Measurements from ENCODE around the gene PTTG1. TPM values are rescaled to one million over a fixed set of nuclear protein-coding genes. Genes with fewer than 3 reads are reported as not detected.
"Not testable (repeated sequence)": the region's sequence is repeated elsewhere in the genome, so short reads cannot be mapped to it uniquely, and the experiment has no call there.

The PTTG1 gene
- total RNA-seq, 3 donors from 2014 or later, result 12.5 to 17.7 (median 13.8) TPM

DNA sequence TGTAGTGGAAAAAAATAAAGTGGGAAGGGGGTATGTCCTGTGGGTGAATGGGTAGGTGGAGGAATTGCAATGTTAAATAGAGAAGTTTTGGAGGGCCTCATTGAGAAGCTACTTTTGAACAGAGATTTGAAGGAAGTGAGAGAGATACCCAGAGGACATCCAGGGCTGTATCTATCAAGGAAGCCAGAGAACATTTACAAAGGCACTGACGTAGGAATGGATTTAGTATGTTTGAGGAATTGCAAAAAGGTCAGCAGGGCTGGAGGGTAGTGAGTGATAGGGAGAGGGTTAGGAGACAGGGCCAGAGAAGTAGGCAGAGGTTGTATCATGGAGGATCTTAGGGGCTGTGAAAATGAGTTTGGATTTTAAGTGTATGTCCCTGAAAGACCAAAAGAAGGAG is 13.9 kb downstream of the PTTG1 start:
- Histone ChIP-seq H3K27me3 (no peaks in the 10 kb centered on the region), H3K36me3 (no peaks in the 10 kb centered on the region), H3K4me1 (no peaks in the 10 kb centered on the region), H3K4me3 (no peak overlapping the region), H3K27ac (no peak overlapping the region), H3K9me3 (no peaks in the 10 kb centered on the region)
- no peak for DNase-seq (ENCODE audit: low spot score in 2 of 2)
- intact Hi-C loops (cut with DNase I; ENCODE audit: low total_unique reads), result no loop called here
- TF ChIP-seq POLR2AphosphoS5 (IDR thresholded peaks at IDR 0.05) (no peak), POLR2A (IDR thresholded peaks at IDR 0.05) (no peak), CTCF (IDR thresholded peaks at IDR 0.05) (no peak)

DNA sequence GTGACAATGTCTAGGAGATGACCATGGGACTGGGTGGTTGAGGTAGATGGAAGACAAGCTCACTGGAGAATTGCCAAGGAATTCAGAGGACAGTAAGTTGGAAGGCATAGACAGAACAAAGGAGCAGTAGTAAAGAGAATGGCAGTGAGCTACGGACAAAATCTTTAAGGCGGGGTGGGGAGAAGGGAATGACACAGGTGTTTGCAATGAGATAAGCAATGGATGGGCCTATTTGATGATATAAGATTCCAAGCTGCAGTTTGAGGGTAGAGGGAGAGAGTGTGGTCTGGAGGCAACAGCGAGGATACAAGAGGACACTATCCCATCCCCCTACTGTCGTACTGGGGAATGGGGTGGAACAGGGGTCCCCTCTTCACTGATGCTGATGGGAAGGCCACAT is 14.4 kb downstream of the PTTG1 start:
- DNase-seq (ENCODE audit: low spot score in 2 of 2), result no peak
- H3K27me3 ChIP-seq, result no peaks in the 10 kb centered on the region
- no peak overlapping the region for H3K27ac ChIP-seq
- intact Hi-C loops (cut with DNase I; ENCODE audit: low total_unique reads), result no loop called here
- TF ChIP-seq CTCF (IDR thresholded peaks at IDR 0.05) (no peak), POLR2A (IDR thresholded peaks at IDR 0.05) (no peak), POLR2AphosphoS5 (IDR thresholded peaks at IDR 0.05) (no peak)
- H3K9me3 ChIP-seq, result no peaks in the 10 kb centered on the region
- no peaks in the 10 kb centered on the region for H3K36me3 ChIP-seq
- H3K4me3 ChIP-seq, result no peak overlapping the region
- no peaks in the 10 kb centered on the region for H3K4me1 ChIP-seq

DNA sequence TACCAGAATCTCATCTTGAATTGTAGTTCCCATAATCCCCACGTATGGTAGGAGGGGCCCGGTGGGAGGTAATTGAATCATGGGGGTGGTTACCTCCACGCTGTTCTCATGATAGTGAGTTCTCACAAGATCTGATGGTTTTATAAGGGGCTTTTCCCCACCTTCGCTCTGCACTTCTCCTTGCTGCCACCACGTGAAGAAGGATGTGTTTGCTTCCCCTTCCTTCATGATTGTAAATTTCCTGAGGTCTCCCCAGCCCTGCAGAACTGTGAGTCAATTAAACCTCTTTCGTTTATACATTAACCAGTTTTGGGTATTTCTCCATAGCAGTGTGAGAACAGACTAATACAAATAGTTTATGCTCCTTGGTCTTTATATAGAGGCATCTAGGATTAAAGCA is 15.0 kb downstream of the PTTG1 start:
- H3K36me3 ChIP-seq; H3K4me3 ChIP-seq; H3K4me1 ChIP-seq; DNase-seq (ENCODE audit: low spot score in 2 of 2); intact Hi-C loops (cut with DNase I; ENCODE audit: low total_unique reads); H3K9me3 ChIP-seq; H3K27me3 ChIP-seq; H3K27ac ChIP-seq: not testable (repeated sequence)

- H3K4me3 ChIP-seq, result no peak overlapping the region
- no peaks in the 10 kb centered on the region for H3K9me3 ChIP-seq
- intact Hi-C loops (cut with DNase I; ENCODE audit: low total_unique reads), result no loop called here
- no peaks in the 10 kb centered on the region for H3K4me1 ChIP-seq
- TF ChIP-seq POLR2AphosphoS5 (IDR thresholded peaks at IDR 0.05) (no peak), POLR2A (IDR thresholded peaks at IDR 0.05) (no peak)
- no peaks in the 10 kb centered on the region for H3K27me3 ChIP-seq
- H3K27ac ChIP-seq, result no peak overlapping the region
- H3K36me3 ChIP-seq, result no peaks in the 10 kb centered on the region
- DNase-seq (ENCODE audit: low spot score in 2 of 2), result no peak
Observed at GRCh38 chr5:160437271-160437670, 15.6 kb downstream of the PTTG1 start.

- Histone ChIP-seq H3K9me3 (no peaks in the 10 kb centered on the region), H3K36me3 (no peaks in the 10 kb centered on the region), H3K4me1 (no peaks in the 10 kb centered on the region), H3K4me3 (peak overlapping the region; percentile 33 to 70 (median 44)), H3K27me3 (no peaks in the 10 kb centered on the region), H3K27ac (peak overlapping the region; percentile 39 to 49)
- TF ChIP-seq POLR2A (IDR thresholded peaks at IDR 0.05) (no peak), POLR2AphosphoS5 (IDR thresholded peaks at IDR 0.05) (no peak), CTCF (IDR thresholded peaks at IDR 0.05) (peak in 2 of 3 donors; percentile 33 to 45)
- DNase-seq (ENCODE audit: low spot score in 2 of 2), result peak in 1 of 2 donors; percentile 26
- intact Hi-C loops (cut with DNase I; ENCODE audit: low total_unique reads), result no loop called here
Observed at GRCh38 chr5:160438316-160439204, 16.9 kb downstream of the PTTG1 start.

DNA sequence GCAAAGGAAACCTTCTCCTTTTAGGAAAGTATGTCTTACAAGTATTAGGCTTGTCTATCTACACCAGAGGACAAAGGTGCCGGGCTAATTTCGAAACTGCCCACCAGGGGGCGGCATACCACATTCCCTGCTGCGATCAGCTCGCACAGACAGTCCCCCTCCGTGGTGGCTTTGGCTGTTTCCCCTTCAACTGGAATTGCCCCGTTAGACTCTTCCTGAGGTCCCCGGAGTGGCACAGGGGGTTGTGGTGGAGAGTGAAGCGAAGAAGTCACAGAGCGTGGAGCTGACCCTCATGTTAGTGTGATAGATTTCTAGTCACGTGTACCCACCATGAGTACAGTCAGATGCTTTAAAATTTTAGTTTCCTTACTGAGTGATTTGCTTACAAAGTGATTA is 17.5 kb downstream of the PTTG1 start:
- H3K27me3 ChIP-seq, result no peaks in the 10 kb centered on the region
- intact Hi-C loops (cut with DNase I; ENCODE audit: low total_unique reads), result no loop called here
- H3K4me3 ChIP-seq, result peak overlapping the region; percentile 33 to 70 (median 44)
- no peaks in the 10 kb centered on the region for H3K4me1 ChIP-seq
- H3K36me3 ChIP-seq, result no peaks in the 10 kb centered on the region
- peak overlapping the region; percentile 39 to 49 for H3K27ac ChIP-seq
- TF ChIP-seq CTCF (IDR thresholded peaks at IDR 0.05), result peak; percentile 82 to 84 (median 84)
- TF ChIP-seq POLR2A (IDR thresholded peaks at IDR 0.05), result no peak
- H3K9me3 ChIP-seq, result no peaks in the 10 kb centered on the region
- DNase-seq (ENCODE audit: low spot score in 2 of 2), result peak; percentile 72 to 80

Measured in breast epithelium (tissue), 4 donors.